Left ventricle myocardium superior (tissue), 1 donor: ENCODE data around the gene PSMG2. TPM values are rescaled to one million over a fixed set of nuclear protein-coding genes. Genes with fewer than 3 reads are reported as not detected.

Experiments used
- ATAC-seq: fragments of 200-7000 bp; cut with Tn5 transposase; one replicate; pipeline ENCODE4 v1.9.1; 2020; ENCODE audit warnings: mild to moderate bottlenecking, moderate library complexity
- DNase-seq: peaks from one replicate; pipeline ENCODE4 v3.0.0-alpha.2; 2020
- intact Hi-C: fragments of 100-400 bp; cut with micrococcal nuclease; formaldehyde crosslinking; loops from one replicate; pipeline ENCODE4 v1.11.0; 2022
- long read RNA-seq: library from polyadenylated mRNA; unstranded; transcript quantifications from one replicate; pipeline ENCODE4 v2.0.0, GENCODE V29; 2021
- total RNA-seq: library from RNA; stranded (reverse); fragmentation: NEBNext Ultra II Directional; extraction: Animal tissue kit (Norgen Biotek cat#: 25700); gene quantifications from one replicate; pipeline ENCODE4 v1.2.1, GENCODE V29; 2021
- donor health status: DM: no; HTN: yes; CAD: no; lungs with severe emphysema.

Gene PSMG2, protein sequence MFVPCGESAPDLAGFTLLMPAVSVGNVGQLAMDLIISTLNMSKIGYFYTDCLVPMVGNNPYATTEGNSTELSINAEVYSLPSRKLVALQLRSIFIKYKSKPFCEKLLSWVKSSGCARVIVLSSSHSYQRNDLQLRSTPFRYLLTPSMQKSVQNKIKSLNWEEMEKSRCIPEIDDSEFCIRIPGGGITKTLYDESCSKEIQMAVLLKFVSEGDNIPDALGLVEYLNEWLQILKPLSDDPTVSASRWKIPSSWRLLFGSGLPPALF
- 40.6 TPM for total RNA-seq
- long read RNA-seq, transcript PSMG2-201 (7 exons, 1,686 nt), result major isoform, 60 of 65 reads
- long read RNA-seq, partial matches to known transcripts, result 0 of 65 reads
- long read RNA-seq, other reads (novel, unspliced or antisense), result 3 of 65 reads

GRCh38 chr18:12702221-12703095 is at the start of gene PSMG2, which contains the start of gene CEP76:
Gene PSMG2 (plus strand): TSS chr18:12703042. CDS start chr18:12703108, 66 bp downstream.
Gene CEP76 (minus strand): TSS chr18:12702723. CDS start chr18:12702548, 175 bp downstream.
- DNase-seq, result peak; percentile 97
- intact Hi-C loops, result no loop called here
- peak; percentile 98 for ATAC-seq

DNA sequence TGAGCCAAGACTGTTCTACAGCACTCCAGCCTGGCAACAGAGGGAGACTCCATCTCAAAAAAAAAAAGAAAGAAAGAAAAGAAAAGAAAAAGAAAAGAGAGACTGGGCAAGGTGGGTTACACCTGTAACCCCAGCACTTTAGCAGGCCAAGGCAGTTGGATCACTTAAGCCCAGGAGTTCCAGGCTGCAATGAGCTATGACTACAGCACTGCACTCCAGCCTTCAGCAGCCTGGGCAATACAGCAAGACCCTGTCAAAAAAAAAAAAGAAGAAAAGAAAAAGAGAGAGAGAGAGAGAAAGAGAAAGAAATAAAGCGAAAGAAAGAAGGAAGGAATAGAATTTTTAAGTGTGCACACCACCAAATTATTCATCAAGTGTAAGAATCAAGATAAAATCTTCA is 47.9 kb upstream of the PSMG2 start:
- ATAC-seq (no peak), DNase-seq (no peak)
- intact Hi-C loops, result loop anchor here (10.0 kb wide), 1 partner anchor 120 kb away; no protein-coding TSS in a partner anchor

- intact Hi-C loops, result loop anchor here (10.0 kb wide), 1 partner anchor 122 kb away; no protein-coding TSS in a partner anchor
- no peak for DNase-seq
- ATAC-seq, result no peak
Observed at GRCh38 chr18:12656605-12656937, 46.3 kb upstream of the PSMG2 start.

- DNase-seq, result peak; percentile 77
- intact Hi-C loops, result loop anchor here (10.0 kb wide), 1 partner anchor 122 kb away; no protein-coding TSS in a partner anchor
- ATAC-seq, result peak; percentile 76
Observed at GRCh38 chr18:12656938-12657683, 45.7 kb upstream of the PSMG2 start.

DNA sequence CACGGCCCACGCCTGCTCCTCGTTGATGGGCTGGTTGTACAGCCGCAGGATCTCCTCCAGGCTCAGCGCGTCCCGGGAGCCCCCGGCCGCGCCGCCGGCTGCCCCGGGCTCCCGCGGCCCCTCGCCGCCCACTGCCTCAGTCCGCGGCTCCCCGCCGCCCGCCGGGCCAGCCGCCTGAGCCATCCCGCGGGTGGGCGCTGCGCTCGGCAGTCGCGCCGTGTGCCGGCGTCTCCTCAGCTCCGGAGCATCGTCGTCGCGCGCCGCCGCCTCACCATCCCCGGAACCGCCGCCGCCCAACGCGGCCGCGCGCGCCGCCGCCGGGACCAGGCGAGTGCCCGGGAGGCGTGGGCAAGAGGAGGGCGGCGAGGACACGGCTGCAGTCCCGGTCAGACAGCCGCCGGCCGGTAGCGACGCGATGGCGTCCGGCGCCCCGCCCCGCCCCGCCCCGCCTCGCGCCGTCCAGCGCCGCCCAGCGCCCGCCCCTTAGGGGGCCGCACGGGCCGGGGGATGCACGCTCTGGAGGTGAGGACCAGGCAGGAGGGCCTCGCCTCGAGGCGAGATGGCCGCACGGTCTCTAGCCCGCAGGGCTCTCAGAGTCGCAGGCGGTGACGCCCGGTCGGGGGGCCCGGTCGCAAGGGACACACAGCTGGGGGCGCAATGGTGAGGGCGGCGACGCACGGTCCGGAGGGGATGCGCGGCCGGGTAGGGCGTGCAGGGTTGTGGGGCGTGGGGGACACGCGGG is 45.0 kb upstream of the PSMG2 start, which contains the start of gene SPIRE1:
TSS of gene SPIRE1 (minus strand) at position 424 of the 742 bp plus-strand sequence. CDS start at position 183, 241 bp downstream.
- ATAC-seq (peak; percentile 91), DNase-seq (peak; percentile 89)
- intact Hi-C loops, result loop anchor here (10.0 kb wide), 1 partner anchor 123 kb away; no protein-coding TSS in a partner anchor

- DNase-seq (no peak), ATAC-seq (peak; percentile 47)
- intact Hi-C loops, result loop anchor here (10.0 kb wide), 1 partner anchor 124 kb away; no protein-coding TSS in a partner anchor
Observed at GRCh38 chr18:12658426-12659138, 44.3 kb upstream of the PSMG2 start.

GRCh38 chr18:12659904-12660605 is 42.8 kb upstream of the PSMG2 start:
- ATAC-seq, result no peak
- DNase-seq, result no peak

DNA sequence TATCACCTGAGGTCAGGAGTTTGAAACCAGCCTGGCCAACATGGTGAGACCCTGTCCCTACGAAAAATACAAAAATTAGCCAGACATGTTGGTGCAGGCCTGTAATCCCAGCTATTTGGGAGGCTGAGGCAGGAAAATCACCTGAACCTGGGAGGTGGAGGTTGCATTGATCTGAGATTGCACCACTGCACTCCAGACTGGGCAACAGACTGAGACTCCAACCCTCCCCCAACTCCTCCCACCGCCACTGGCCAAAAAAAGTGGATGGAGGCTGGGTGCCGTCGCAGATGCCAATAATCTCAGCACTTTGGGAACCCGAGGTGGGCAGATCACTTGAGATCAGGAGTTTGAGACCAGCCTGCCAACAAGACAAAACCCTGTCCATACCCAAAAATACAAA is 34.8 kb upstream of the PSMG2 start:
- no peak for DNase-seq
- no peak for ATAC-seq
- intact Hi-C loops, result no loop called here

More at GRCh38 chr18:12659904-12660605, 42.8 kb upstream of the PSMG2 start:
- intact Hi-C loops, result loop anchor here (5.0 to 10.0 kb wide), 2 partner anchors 125 to 268 kb away; no protein-coding TSS in a partner anchor

DNA sequence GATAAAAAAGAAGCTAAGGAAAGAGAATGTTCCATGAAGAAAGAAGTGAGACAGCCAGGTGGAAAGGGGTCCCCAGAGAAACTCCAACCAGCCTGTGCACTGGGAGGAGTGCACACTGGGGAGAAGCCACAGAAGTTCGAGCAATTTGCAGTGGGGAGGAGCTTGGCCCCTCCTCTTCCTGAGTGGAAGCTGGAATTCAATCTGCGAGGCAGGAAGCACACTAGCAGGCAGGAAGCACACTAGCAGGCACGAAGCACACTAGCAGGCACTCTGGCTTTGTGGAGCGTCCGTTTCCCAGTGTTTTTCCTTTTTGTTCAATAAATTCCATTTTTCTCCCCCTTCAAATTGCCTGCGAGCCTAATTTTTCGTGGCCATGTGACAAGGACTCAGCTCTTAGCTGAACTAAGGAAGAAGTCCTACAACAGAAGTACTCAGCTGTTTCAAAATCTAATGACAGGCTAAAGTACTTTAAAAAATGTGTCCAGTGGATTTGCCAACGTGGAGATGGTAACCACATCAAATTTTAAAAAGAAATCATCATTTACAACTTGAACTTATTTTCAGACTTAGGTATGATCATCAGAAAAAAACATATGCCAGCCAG is 23.6 kb upstream of the PSMG2 start:
- DNase-seq (peak; percentile 67), ATAC-seq (peak; percentile 98)
- intact Hi-C loops, result no loop called here

DNA sequence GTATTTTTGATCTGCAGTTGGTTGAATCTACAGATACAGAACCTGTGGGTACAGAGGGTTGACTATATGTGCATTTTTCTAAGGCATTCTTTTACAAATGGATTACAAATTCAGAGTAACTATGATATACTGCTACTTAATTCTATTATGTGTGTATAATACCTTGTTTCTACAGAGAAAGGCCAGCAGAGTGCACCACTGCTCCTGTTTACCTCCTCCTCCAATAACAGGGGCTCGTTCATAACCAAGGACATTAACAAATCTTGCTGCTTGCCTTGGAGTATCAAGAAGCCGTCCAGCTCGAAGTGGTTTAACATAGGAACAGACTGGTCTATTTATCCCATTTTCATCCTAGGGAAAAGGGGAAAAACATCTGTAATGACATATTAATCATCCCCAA is 16.7 kb upstream of the PSMG2 start:
- intact Hi-C loops, result no loop called here
- ATAC-seq (no peak), DNase-seq (no peak)

DNA sequence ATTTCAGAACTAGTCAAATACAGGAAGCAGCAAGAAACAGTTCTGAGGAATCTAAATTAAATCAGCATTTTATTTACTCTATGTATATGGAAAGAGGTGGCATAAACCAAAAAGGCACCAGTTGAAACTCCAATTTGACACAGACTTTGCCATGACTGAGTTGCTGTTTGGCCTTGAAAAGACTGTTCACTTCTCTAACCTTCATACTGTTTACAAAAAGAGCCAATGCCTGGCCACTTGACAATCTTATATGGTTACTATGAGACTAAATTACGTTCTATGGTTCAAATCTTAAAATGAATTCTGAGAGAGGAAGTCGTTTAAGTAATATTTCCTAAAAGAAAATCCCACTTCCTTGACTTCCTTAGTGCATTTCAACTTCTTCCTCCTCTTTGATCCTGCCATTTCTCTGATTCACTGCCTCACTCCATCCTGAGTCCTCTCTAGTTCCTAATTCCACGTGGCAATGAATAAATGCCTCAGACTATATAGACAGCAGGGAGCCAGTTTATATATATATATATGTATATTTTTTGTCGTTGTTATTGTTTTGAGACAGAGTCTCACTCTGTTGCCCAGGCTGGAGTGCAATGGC is 13.5 kb upstream of the PSMG2 start:
- no peak for ATAC-seq
- intact Hi-C loops, result no loop called here
- no peak for DNase-seq

DNA sequence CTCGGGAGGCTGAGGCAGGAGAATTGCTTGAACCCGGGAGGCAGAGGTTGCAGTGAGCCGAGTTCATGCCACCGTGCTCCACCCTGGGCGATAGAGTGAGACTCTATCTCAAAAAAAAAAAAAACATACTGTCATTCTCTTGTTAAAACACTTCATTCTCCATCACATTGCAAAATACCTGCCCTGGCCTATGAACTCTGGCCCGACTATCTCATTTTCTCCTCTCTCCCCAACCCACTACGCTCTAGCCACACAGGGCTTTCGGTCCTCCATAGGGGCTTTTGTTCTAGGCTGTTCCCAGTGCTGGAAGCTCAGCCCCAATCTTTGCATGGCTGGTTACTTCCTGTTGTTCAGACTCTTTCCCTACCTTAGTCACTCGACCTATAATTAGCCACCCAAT is 10.6 kb upstream of the PSMG2 start:
- DNase-seq (no peak), ATAC-seq (no peak)
- intact Hi-C loops, result no loop called here

DNA sequence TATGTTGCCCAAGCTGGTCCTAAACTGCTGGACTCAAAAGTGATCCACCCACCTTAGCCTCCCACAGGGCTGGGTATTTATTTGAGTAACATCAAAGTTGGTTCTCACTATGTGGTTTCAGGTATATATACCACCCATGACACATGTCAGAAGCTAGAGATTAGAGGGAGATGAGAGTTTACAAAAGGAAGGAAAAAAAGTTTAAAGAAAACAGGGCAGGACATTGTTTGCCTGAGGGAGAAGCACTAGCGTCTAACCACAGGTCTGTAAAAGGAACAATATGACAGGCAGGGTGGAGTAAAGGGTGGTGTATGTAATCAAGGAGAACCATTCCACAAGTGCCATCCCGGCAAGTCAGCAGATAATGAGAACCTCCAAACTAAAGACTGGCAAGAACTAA is 8.8 kb upstream of the PSMG2 start:
- ATAC-seq (no peak), DNase-seq (no peak)
- intact Hi-C loops, result no loop called here

DNA sequence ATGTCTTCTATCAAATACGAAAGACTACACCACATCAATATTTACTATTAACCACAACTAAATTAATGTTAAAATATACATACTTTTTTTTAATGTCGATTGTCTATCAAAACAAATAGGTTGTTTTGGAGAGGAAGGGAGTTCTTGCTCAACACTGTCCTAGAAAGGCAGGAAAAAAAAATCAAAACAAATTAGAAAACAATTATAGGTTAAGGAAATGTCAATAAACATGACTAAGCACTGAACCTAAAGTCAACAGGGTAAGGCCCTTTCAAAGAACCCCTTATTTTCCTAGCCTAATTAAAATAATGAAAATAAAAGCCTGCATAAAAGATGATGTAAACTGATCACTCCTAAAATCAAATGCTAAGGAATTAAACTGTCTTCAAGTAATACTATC is 3.1 kb upstream of the PSMG2 start:
- ATAC-seq (no peak), DNase-seq (no peak)
- intact Hi-C loops, result no loop called here

DNA sequence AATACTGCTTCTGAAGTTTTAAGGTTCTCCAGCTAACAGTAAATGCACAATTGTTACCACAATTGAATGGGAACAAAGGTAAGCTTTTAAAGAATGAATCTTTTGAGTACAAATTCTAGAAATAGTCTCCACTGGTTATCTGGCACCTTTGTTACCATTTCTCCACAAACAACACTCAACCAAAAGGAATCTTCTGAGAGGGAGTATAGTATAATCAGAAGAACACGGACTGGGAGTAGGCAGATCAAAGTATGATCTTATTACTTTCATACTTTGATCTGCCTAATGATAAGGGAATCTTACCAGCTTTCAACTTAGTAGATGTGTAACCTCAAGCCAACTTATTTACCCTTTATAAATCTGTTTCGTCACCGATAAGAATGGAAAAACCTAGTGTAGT is 1.7 kb upstream of the PSMG2 start:
- ATAC-seq, result no peak
- intact Hi-C loops, result no loop called here
- no peak for DNase-seq

DNA sequence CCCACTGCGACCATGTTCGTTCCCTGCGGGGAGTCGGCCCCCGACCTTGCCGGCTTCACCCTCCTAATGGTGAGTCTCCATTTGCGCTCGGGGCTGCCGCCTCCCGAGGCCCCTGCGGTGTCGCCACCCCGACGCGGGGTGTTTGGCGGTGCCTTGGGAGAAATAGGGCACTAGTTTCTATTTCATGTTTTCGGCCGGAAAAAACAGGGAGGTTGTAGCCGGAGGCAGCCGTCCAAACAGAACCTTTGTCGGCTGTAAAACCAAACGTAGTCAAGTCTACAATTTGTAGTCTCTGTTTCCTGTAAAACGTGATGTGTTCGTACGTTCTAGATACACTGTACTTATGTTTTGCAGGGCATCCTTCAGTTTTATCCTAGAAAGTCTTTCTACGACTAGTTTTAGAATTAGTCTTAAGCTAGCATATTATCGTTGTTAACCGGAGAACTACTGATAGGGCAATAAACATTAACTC is 290 bp downstream of the PSMG2 start:
- intact Hi-C loops, result no loop called here
- DNase-seq (no peak), ATAC-seq (peak; percentile 64)
